Iris pigment epithelial cell (primary cell): Measurements from ENCODE around the gene FHIT.
"Not testable (repeated sequence)": the region's sequence is repeated elsewhere in the genome, so short reads cannot be mapped to it uniquely, and the experiment has no call there.

Experiments used
- DNase-seq: peaks from one replicate; pipeline ENCODE4 v3.0.0-alpha.2; 2011; ENCODE audit warnings: low read depth

The FHIT gene

GRCh38 chr3:61111825-61112224 is 139.4 kb downstream of the FHIT start:
- no peak for DNase-seq

GRCh38 chr3:61110576-61110975 is 140.7 kb downstream of the FHIT start:
- DNase-seq = no peak

- DNase-seq = no peak
Observed at GRCh38 chr3:61108247-61109019, 142.8 kb downstream of the FHIT start.

- no peak for DNase-seq
Observed at GRCh38 chr3:61094608-61095007, 156.6 kb downstream of the FHIT start.

GRCh38 chr3:61093364-61093763 is 157.9 kb downstream of the FHIT start:
- DNase-seq = no peak

GRCh38 chr3:61092870-61093269 is 158.4 kb downstream of the FHIT start:
- no peak for DNase-seq

GRCh38 chr3:61090389-61091169 is 160.7 kb downstream of the FHIT start:
- DNase-seq = no peak

GRCh38 chr3:61087465-61087864 is 163.8 kb downstream of the FHIT start:
- no peak for DNase-seq

GRCh38 chr3:61081554-61081953 is 169.7 kb downstream of the FHIT start:
- DNase-seq = no peak

GRCh38 chr3:61080737-61081445 is 170.4 kb downstream of the FHIT start:
- DNase-seq = no peak

GRCh38 chr3:61078048-61078752 is 173.1 kb downstream of the FHIT start:
- DNase-seq = no peak

- DNase-seq = no peak
Observed at GRCh38 chr3:61077551-61077950, 173.7 kb downstream of the FHIT start.

- DNase-seq = no peak
Observed at GRCh38 chr3:61074783-61075182, 176.5 kb downstream of the FHIT start.

GRCh38 chr3:61073566-61074165 is 177.6 kb downstream of the FHIT start:
- DNase-seq = no peak

- DNase-seq = no peak
Observed at GRCh38 chr3:61068084-61068483, 183.2 kb downstream of the FHIT start.

GRCh38 chr3:61066800-61067199 is 184.5 kb downstream of the FHIT start:
- no peak for DNase-seq

- DNase-seq = not testable (repeated sequence)
Observed at GRCh38 chr3:61066222-61066621, 185.0 kb downstream of the FHIT start.

- no peak for DNase-seq
Observed at GRCh38 chr3:61065451-61066011, 185.7 kb downstream of the FHIT start.

- no peak for DNase-seq
Observed at GRCh38 chr3:61061092-61061723, 190.0 kb downstream of the FHIT start.

- no peak for DNase-seq
Observed at GRCh38 chr3:61060411-61060861, 190.8 kb downstream of the FHIT start.

- no peak for DNase-seq
Observed at GRCh38 chr3:61058836-61059235, 192.4 kb downstream of the FHIT start.
